Measurements from ENCODE around the gene TEKTIP1. TPM values are rescaled to one million over a fixed set of nuclear protein-coding genes. Genes with fewer than 3 reads are reported as not detected.

TEKTIP1 gene
- total and polyA plus RNA-seq, 9 of the 15 experiments (the other 6 are each of a cell fraction or from before 2014, with no cell fraction given), result 0.66 TPM; not detected in 8

DNA sequence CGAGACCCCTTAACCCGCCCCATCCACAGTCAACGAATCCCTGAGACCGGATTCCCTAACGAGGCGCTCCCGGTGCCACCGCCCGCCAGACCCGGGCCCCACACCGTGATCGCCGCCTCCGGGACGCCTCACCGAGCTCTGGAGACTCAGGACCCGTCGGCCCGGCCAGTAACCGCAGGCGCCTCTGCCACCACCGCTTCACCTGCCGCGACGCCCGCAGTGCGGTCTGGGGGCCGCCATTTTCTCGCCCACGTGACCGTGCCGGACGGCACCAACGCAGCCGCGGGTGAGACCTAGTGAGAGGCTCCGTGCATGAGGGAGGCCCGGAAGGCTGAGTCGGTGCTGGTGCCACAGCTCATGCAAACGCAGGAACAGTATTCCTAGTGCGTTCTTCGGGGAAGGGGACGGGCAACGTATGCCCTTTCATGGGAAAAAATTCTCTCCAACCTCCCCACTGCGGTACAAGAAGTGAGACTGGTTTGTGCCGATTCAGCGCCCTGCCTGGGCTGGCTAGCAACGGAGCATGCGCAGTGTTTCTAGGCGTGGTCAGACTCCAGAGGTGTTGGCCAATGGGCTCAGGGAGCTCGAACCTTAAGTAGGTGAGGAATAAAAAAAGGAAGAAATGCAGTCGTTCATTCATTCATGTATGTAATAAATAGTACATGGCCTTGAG lies 38.4 kb upstream of the TEKTIP1 start, which contains the start of gene DOHH (continued):
- TF ChIP-seq, protein P1, sequence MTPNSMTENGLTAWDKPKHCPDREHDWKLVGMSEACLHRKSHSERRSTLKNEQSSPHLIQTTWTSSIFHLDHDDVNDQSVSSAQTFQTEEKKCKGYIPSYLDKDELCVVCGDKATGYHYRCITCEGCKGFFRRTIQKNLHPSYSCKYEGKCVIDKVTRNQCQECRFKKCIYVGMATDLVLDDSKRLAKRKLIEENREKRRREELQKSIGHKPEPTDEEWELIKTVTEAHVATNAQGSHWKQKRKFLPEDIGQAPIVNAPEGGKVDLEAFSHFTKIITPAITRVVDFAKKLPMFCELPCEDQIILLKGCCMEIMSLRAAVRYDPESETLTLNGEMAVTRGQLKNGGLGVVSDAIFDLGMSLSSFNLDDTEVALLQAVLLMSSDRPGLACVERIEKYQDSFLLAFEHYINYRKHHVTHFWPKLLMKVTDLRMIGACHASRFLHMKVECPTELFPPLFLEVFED (CRISPR knock-in tag; conservative IDR thresholded peaks at IDR 0.05), result no peak
- TF ChIP-seq, protein P2, sequence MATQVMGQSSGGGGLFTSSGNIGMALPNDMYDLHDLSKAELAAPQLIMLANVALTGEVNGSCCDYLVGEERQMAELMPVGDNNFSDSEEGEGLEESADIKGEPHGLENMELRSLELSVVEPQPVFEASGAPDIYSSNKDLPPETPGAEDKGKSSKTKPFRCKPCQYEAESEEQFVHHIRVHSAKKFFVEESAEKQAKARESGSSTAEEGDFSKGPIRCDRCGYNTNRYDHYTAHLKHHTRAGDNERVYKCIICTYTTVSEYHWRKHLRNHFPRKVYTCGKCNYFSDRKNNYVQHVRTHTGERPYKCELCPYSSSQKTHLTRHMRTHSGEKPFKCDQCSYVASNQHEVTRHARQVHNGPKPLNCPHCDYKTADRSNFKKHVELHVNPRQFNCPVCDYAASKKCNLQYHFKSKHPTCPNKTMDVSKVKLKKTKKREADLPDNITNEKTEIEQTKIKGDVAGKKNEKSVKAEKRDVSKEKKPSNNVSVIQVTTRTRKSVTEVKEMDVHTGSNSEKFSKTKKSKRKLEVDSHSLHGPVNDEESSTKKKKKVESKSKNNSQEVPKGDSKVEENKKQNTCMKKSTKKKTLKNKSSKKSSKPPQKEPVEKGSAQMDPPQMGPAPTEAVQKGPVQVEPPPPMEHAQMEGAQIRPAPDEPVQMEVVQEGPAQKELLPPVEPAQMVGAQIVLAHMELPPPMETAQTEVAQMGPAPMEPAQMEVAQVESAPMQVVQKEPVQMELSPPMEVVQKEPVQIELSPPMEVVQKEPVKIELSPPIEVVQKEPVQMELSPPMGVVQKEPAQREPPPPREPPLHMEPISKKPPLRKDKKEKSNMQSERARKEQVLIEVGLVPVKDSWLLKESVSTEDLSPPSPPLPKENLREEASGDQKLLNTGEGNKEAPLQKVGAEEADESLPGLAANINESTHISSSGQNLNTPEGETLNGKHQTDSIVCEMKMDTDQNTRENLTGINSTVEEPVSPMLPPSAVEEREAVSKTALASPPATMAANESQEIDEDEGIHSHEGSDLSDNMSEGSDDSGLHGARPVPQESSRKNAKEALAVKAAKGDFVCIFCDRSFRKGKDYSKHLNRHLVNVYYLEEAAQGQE (IDR thresholded peaks at IDR 0.05; ENCODE audit: borderline replicate concordance), result peak; percentile 85
- TF ChIP-seq, protein P2 (CRISPR knock-in tag; IDR thresholded peaks at IDR 0.05; ENCODE audit: low read depth), result no peak
- peak; percentile 89 for TF ChIP-seq HMGN3 (IDR thresholded peaks at IDR 0.05; ENCODE audit: borderline replicate concordance, extremely low read depth, insufficient read length, low read depth, low read length)
- TF ChIP-seq, protein P3, sequence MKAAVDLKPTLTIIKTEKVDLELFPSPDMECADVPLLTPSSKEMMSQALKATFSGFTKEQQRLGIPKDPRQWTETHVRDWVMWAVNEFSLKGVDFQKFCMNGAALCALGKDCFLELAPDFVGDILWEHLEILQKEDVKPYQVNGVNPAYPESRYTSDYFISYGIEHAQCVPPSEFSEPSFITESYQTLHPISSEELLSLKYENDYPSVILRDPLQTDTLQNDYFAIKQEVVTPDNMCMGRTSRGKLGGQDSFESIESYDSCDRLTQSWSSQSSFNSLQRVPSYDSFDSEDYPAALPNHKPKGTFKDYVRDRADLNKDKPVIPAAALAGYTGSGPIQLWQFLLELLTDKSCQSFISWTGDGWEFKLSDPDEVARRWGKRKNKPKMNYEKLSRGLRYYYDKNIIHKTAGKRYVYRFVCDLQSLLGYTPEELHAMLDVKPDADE (conservative IDR thresholded peaks at IDR 0.05; ENCODE audit: control insufficient read depth, low read depth, low read length), result peak; percentile 92
- no peak for TF ChIP-seq SLC30A9 (CRISPR knock-in tag; IDR thresholded peaks at IDR 0.05)
- peak; percentile 22; the same call in 1 of the 2 replicates for TF ChIP-seq CREB1 (IDR thresholded peaks at IDR 0.05)
- TF ChIP-seq CREB1 (CRISPR knock-in tag; IDR thresholded peaks at IDR 0.05), result peak; percentile 42; the same call in 1 of the 2 replicates
- TF ChIP-seq ELF4 (CRISPR knock-in tag; IDR thresholded peaks at IDR 0.05), result no peak
- TF ChIP-seq, protein P4, sequence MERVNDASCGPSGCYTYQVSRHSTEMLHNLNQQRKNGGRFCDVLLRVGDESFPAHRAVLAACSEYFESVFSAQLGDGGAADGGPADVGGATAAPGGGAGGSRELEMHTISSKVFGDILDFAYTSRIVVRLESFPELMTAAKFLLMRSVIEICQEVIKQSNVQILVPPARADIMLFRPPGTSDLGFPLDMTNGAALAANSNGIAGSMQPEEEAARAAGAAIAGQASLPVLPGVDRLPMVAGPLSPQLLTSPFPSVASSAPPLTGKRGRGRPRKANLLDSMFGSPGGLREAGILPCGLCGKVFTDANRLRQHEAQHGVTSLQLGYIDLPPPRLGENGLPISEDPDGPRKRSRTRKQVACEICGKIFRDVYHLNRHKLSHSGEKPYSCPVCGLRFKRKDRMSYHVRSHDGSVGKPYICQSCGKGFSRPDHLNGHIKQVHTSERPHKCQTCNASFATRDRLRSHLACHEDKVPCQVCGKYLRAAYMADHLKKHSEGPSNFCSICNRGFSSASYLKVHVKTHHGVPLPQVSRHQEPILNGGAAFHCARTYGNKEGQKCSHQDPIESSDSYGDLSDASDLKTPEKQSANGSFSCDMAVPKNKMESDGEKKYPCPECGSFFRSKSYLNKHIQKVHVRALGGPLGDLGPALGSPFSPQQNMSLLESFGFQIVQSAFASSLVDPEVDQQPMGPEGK (CRISPR knock-in tag; IDR thresholded peaks at IDR 0.05; ENCODE audit: borderline replicate concordance), result no peak

All from K562 (cell line).